Islet precursor cell (in vitro differentiated cells): ENCODE results near the gene MAPK7.
A peak's percentile ranks its signal among the peaks of the same experiment; 100 is the strongest.

Experiments
- DNase-seq: peaks from one replicate; pipeline ENCODE4 v3.0.0-alpha.2; 2018

MAPK7 gene

DNA sequence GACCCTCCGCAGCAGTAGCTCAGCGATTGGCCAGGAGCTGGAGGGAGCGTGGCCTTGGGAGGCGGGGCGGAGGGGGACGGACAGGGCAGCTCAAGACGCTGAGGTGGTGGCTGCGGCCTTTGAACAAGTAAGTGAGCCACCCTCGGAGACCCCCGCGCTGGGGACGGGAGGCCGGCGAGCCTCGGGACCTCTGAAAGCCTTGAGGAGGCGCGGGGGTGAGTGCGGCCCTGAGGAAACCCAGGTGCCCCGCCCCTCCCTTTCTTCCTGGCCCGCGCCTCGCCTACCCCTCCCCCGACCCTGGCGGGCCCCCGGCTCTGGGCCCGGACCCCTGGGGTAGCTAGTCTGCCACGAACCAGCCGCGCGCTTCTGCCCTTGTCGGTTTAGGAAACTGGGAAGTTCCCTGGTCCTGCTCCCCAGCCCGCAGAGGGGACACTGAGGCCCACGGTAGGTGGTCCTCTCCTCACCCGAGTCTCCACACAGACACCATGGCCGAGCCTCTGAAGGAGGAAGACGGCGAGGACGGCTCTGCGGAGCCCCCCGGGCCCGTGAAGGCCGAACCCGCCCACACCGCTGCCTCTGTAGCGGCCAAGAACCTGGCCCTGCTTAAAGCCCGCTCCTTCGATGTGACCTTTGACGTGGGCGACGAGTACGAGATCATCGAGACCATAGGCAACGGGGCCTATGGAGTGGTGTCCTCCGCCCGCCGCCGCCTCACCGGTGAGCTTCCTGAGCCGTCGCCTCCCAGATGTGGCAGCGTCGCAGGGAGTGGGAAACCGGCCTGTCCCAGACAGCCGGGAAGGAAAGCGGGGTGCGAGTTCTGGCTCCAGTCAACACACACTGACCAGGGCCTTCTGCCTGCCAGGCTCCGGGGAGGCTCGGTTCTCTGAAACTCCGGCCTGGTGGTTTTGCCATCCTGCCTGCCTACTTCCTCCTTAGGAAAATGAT is at the start of gene MAPK7:
Gene MAPK7, plus strand, starts transcription at position 83 of the 945 bp plus-strand sequence. Its CDS starts 403 bp downstream, at position 486.
- DNase-seq: peak; percentile 75

DNA sequence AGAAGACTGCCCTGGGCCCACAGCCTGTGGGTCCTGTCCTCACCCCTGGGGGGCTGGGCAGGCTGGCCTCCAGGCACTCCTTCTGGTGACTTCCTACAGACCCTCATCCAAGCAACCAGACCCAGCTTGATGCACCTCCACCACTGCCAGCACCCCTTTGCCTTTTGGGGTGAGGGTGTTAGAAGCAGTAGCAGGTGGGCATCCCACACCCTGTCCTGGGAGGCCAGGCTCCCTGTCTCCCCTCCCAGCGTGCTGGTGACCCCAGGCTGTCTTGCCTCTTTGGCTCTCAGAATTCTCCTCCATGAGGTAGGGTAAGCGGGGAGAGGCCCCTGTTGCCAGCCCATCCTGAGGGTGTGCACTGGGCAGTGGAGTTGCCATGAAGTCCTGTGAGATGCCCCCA is 49.2 kb upstream of the MAPK7 start:
- DNase-seq: peak; percentile 49

DNA sequence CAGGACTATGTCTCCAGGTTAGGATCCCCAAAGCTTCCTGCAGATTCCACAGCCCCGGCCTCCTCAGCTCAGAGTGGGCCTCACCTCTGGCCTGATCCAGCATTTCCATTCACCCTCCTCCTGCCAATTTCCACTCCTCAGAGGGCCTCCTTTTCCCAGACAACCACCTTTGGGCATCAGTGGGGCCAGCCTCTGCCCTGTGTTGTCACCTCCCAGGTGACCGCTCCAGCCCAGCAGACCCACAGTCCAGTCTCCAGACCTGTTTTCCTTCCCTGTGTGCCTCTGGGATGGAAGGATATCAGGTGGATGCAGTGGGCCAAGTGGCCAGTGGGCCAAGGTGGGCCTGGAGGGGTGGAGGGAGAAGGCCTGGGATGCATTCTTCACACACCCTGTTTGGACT is 48.5 kb upstream of the MAPK7 start:
- DNase-seq: no peak

DNA sequence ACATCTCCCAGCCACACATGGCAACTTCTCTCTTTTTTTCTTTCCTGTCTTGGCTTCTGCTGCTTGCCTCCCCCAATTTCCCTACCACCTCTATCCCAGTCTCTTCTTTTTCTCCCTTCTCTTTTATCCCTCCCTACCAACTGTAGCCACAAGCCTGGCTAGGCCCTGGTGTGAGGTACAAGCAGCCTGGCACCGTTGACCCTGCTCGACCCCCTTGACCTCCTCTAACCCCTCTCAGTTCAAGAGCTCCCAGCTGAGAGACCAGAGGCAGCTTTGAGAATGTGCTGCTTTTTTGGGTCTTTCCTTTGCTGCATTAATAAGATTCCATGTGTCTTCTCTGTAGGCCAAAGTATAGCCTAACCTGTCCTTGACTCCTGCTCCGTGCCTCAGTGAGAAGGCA is 48.0 kb upstream of the MAPK7 start:
- no peak for DNase-seq

DNA sequence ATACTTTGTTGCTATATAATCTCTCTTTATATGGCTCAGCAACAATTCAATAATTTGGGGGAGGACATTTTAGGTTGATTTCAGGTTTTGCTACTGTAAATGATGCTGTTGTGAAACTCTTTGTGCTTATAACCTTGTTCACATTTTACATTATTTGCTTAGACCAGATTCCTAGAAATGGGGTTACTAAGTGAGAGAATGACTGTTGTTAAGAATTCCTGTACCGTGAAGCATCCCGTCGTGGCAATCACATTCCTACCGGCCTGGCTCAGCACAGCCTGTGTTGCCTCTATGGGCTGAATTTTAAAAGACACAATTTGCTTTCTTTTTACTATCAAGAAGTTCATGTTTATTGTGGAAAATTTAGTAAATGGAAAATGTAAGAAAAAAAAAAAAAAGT is 47.2 kb upstream of the MAPK7 start:
- peak; percentile 57 for DNase-seq

DNA sequence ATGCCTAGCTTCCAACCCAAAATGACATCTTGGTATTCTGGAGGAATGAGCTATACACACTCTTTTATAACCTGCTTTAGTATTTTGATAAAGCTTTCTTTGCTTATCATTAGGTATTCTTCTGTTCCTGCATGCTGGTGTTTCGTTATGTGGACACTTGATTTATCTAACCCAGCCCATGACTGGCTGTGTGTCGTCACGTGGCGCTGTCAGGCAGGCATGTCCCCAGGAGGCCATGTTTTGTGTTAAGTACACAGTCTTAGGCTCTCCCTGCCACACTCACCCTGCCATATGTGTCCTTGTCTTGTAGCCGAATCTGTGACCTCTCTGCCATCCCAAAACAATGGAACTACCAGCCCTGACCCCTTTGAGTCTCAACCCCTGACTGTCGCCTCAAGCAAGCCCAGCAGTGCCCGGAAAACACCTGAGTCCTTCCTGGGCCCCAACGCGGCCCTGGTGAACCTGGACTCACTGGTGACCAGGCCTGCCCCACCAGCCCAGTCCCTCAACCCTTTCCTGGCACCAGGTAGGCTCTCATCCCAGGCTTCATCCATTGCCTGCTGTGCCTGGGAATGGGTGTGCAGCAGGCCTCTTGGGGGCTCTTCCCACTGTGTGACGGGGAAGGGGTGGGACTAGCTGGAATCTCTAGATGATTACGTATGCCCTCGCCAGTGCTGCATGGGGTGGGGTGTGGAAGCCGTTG is 46.6 kb upstream of the MAPK7 start:
- no peak for DNase-seq

DNA sequence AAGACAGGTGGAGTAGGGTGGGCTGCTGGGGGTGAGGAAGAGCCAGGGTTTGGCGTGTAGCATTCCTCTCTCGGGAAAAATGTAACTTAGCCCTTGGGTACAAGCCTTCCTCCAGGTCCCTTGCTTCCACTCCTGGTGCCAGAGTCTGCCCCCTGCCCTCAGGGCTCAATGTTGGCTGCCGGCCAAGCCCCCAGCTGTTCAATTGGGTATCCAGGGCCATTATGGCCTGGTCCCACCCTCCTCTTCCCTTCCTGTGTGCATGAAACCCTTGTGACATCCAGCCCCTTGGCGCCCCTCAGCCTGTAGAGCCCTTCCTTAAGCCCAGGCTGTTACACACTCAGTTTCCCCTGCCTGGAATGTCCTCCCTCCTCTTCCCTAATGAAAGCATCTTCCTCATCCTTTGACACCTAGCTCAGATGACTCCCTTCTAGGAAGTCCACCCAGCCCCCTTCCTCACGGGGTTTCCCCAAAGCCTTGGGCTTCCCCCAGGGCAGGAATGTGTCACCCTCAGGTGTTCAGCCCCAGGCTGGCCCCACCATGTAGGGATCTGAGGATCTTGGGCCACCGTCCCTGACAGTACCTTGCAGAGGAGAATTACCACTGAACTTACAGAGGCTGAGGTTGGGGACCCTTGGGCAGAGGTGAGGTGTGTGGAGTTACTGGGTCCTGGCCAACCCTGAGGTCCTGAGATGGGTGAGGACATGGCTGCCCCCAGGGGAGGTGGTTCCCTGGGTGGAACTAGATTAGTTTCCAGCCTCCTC is 45.7 kb upstream of the MAPK7 start:
- DNase-seq: peak; percentile 55

DNA sequence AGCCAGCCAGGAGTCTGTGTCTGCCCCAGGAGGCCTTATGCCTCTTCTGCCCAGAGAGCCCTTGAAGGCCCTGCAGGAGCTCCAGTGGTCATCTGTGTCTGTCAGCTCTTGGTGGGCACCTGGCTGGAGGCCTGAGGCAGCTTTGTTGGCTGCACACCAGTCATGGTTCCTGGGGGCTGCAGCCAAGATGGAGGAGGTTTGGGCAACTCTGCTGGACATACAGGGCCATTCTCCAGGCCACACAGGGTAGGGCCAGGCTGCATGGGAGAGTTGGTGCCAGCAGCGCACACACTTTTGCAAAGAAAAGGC is 45.2 kb upstream of the MAPK7 start:
- DNase-seq: no peak

DNA sequence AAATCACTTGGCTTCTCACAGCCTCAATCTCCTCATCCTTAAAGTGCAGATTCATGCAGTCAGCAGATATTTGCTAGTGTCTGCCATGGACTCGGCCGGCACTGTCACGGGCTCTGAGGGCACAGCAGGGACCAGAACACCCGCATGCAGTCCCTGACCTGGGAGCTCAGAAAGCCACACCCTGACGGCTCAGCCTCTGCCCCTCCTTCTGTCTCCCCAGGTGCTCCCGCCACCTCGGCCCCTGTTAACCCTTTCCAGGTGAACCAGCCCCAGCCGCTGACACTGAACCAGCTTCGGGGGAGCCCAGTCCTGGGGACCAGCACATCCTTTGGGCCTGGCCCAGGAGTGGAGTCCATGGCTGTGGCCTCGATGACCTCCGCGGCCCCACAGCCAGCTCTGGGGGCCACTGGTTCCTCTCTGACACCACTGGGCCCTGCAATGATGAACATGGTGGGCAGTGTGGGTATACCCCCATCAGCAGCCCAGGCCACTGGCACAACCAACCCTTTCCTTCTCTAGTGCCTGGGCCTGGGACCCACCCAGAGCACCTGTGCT is 44.5 kb upstream of the MAPK7 start:
- peak; percentile 48 for DNase-seq

DNA sequence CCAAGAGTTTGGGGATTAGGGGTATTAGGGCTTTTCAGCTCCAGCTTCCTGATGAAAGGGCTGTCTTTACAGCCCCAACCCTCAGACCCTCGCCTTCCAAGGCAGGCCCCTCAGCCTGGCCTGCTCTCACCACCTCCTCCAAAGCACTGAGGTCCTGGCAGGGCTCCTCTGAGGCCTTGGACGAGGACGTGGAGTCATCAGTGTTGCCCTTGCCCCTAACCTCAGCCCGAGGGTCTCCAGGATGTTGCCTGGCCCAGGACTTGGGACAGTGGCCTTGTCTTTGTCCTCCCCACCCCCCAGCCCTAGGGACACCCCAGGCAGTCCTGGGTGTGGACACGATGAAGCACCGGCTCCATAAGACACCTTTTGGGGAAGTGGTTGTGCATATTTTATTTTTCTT is 44.0 kb upstream of the MAPK7 start:
- no peak for DNase-seq

DNA sequence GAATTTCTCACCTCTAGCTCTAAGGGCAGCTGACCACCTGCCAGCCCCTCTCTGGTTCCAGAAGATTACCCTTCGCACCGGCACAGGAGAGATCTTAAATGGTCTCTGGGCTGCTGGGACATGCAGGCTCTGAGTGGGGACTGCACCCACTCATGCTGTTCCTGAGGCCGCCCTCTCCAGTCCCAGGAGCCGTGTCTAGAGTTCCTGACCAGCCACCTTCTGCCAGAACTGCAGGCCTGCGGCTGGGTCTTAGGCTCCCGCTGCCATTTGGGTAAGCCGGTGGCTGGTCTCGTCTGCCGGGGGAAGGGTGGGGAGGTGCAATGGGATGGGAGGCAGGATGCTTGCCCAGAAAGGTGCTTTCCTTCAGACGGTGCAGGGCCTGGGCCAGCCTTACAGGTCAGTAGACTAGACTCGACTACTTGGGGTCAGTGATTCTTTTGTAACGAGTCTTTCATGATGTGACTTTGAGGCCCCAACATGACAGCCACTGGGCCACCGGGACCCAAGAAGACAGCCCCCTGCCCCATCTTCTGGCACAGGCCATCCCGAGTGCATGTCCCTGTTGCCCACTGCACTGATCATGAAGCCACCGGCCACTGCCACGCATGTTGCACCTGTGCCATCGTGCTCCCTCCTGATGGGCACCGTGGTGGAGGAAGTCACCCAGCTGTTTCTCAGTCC is 42.2 kb upstream of the MAPK7 start:
- peak; percentile 55 for DNase-seq

DNA sequence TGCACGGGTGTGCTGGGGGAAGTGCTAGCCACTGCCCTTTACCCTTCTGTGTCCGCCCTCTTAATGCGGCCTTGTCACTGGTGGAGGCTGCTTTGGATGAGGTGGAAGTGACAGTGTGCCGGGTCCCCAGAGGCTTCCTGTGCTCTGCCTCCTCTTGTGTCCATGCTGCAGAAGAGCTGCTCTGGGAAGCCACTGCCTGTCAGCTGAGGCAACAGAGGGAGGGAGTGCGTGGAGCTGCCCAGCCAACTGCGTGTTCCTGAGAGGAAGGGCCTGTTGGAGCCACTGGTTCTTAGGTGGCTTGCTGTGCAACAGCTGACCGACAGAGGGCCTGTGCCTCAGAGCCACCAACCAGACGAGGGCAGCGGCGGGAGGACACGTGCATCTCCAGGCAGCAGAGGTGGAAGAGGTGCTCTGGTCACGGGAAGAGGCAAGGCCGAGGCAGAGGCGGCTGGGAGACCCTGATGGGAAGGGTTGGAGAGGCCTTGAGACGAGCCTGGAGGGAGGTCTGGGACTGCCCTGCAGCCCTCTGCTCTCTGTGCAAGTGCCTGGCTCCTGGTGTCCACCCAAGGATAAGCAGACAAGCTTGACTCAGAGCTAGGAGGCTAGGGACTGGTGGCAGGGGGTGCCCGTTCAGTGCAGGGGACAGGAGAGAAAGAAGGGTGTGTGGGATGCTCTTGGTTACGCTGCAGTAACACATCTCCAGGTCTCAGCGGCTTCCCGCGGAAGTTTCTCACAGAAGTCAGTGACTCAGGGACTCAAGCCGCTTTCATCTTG is 41.2 kb upstream of the MAPK7 start:
- DNase-seq: peak; percentile 90

DNA sequence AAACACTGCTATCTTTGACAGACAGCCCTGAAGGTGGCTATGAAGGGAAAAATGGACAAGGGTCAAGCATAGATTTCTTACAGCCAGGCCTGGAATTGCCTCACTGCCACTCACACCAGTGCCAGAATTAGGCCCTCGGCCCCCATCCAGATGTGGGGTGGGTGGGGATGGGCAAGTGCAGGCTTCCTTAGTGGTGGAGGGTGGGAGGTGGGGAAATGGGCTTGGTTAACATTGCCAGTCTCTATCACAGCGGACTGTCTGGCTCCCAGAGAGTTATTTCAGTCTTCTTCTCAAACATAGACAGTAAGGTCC is 40.6 kb upstream of the MAPK7 start:
- peak; percentile 54 for DNase-seq

DNA sequence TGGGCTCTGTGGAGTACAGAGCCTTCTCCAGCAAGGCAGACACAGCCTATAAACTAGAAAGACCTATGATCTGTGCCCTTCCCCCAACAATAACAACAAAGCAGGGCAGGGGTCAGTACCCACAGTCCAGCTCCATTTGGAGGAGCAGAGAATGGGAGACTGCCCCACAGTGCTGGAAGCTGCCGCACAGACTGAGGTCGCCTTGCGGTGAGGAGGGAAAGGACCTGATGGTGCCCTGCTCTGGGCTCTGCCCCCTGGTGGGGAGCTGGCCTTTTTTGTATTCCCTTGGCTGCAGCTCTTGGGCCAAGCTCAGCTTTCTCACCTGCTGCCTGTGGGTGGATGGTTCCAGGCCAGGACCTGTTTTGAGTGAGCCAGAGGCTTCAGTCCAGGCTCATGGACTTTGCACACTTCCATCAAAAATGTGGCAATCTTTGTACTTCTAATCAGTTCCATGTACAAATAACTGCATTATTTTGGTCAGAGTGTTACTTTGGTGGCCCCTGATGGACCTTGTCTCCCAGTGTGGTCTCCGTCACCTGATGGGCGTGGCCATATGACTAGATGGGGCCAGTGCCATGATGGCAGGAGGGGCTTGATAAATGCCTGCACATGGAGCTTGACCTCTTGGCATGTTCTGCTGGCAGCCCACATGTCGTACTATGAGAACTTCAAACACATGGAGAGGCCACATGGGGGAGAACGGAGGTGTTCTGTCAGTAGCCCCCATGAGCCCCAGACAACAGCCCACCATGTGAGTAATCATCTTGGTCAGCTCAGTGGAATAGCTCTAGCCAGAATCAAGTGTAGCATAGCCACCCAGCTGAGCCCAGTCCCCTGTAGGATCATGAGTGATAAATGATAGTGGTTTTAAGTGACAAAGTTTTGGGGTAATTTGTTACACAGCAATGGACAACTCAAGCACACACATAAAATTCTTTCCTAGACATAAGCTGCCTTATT is 40.0 kb upstream of the MAPK7 start:
- DNase-seq: peak; percentile 93

DNA sequence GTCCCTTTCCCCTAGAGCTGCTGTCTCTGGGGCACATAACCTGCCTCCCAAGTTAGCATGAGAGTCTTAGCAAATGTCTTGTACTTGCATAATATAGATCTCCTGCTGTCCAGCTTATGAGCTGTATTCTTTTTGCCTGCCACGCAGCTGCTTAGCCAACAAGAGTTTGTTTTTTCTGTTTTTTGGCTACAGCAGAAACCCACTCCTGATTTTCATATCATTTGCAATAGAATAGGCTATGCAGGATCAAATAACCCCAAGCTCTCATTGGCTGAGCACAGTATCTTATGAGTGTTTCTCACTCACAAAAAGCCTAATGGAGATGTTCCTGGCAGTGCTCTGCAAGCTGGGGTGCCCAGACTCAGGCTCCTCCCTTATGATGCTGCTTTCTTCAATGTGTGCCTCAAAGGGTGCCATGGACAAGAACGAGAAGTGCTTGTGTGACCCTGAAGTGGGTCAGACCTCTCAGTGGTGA is 38.9 kb upstream of the MAPK7 start:
- DNase-seq: no peak

DNA sequence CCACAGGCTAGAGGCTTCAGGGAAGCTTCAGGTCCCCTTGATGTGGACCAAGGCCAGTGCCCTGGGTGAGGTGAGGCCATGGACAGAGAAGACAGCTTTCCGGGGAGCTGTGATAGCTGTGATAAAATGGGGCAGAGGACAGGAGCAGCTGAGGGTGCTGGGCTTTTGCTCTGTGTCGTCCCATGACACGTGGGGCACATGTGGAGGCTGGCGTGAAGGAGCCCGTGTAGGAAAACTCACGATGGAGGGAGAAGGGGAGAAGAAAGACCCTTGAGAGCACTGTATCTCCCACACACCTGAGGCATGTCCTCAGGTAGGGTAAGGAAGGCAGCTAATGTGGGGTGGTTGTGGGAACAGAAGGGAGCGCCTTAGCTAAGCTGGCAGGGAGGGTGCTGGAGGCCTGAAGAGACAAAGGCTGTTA is 37.1 kb upstream of the MAPK7 start:
- DNase-seq: peak; percentile 54

DNA sequence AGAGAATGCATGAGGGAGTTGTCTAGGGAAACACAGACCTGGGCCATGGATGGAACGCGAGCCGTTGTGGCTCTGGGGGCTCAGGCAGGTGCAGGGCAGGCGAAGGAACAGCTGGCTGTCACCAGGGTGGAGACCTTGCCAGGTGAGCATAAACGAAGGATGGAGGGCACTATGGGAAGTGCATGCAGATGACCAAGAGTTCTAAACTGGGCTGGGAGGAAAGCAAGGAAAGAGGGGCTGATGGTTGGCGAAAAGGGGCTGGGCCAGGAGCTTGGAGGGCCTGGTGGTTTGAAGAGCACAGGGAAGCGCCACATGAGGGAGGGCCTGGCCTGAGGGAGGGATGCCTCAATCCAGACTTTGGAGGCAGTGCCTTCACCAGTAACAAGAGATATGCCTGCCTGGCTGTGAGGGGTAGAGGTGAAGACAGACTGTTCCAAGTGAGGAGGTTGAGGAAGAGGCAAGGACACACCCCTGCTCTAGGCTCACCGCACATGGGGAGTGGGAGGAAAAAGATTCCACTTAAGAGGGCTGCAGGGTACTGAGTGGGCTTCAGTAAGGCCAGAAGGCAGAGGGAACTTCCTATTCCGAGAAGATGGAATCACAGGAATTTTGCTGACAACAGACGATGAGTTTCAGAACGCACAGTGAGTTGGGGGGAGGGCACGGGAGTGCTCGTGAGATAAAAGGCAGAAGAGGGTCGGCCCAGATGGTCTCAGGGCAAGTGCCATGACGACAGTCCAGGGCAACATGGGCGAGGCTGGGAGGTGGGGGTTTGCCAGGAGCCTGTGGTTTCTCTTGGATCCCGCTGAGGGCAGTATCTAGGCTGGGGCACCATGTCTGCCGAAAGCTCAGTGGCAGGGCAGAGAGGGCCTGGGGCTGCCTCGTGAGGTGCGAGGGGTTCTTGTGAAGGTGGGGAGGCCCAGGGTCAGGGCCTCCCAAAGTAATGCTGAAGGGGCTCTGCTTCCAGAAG is 36.4 kb upstream of the MAPK7 start:
- peak; percentile 86 for DNase-seq

DNA sequence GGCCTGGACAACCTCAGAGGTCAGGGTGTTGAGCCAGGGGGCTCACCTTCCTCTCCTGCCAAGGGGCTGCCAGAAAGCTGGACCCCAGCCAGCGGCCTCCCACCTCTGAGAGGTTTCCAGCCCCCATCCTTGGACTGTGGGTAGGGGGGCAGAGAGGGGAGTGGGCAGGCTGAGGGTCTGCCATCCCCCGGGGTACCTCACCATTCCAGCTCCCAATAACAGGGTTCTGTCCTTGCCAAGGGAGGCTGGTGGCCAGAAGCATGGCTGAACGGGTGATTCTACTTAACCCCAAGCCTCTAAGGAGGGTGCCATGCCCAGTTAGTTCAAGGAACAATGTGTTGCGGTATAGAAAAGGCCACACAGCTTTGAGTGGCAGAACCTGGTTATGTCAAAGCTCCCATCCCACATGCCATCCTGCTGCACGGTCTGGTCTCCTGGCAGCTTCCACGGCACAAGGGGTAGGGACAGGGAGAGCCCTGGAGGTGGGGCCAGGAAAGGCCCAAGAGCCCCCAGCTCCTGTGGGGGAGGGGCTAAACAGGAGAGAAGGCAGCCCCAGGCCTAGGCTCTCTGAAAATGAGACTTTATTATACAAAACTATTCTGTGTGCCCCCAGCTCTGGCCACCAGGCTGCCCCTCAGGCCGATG is 35.6 kb upstream of the MAPK7 start:
- peak; percentile 50 for DNase-seq

DNA sequence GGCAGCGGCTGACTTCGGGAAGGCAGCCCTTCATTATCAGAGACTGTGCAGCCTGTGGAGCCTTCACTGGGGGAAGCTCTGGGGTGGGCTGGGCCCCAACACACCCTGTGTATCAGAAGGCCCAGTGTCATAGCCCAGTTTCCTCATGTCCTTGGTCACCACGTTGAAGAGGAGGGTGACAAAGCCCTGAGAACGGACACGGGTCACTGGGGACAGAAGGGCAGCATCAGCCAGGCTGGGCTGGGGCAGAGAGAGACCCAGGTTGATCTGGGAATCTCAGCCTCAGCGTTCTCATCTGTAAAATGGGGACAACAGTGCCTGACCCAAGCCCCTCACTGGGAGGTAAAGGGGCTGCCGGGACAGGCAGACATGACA is 35.1 kb upstream of the MAPK7 start:
- DNase-seq: no peak
